Measurements from ENCODE around the gene PRKCE. TPM values are rescaled to one million over a fixed set of nuclear protein-coding genes. Genes with fewer than 3 reads are reported as not detected.

The PRKCE gene
- total RNA-seq, 2 experiments from 2014 or later: 24.9 to 26.2 TPM

- H3K9me3 ChIP-seq (ENCODE audit: control insufficient read depth in 1 of 2, insufficient read depth in 1 of 2, low read length in 2 of 2): peaks cover 0 to 9% of the 10 kb centered on the region in 2 experiments
- ChIA-PET CTCF (no interaction called here), POLR2A (no interaction called here)
- no peaks in the 10 kb centered on the region for H3K36me3 ChIP-seq (ENCODE audit: insufficient read depth, low read length)
- Mint-ChIP-seq H3K9me3 (peaks cover 6% of the 10 kb centered on the region), H3K36me3 (ENCODE audit: low read depth) (peaks cover 28% of the 10 kb centered on the region), H3K4me1 (ENCODE audit: low read depth) (no peaks in the 10 kb centered on the region), H3K4me3 (no peak overlapping the region), H3K27ac (no peak overlapping the region), H3K27me3 (no peaks in the 10 kb centered on the region)
- no peaks in the 10 kb centered on the region for H3K4me1 ChIP-seq (ENCODE audit: insufficient read depth, low read length)
- no peak overlapping the region for H3K4me3 ChIP-seq (ENCODE audit: low read length)
- H3K27ac ChIP-seq (ENCODE audit: low read depth in 1 of 2, low read length in 2 of 2): no peak overlapping the region
- TF ChIP-seq CTCF (IDR thresholded peaks at IDR 0.05): no peak
- no peak for DNase-seq
- ATAC-seq (ENCODE audit: poor library complexity): no peak
- no peaks in the 10 kb centered on the region for H3K27me3 ChIP-seq (ENCODE audit: control insufficient read depth in 1 of 2, insufficient read depth in 2 of 2, low read length in 2 of 2)
- intact Hi-C loops (cut with DNase I, micrococcal nuclease): no loop called here
Observed at GRCh38 chr2:45707661-45708060, 56.2 kb downstream of the PRKCE start.

GRCh38 chr2:45708501-45708900 is 57.0 kb downstream of the PRKCE start:
- DNase-seq (no peak), ATAC-seq (ENCODE audit: poor library complexity) (no peak)
- Histone ChIP-seq H3K4me3 (ENCODE audit: low read length) (no peak overlapping the region), H3K9me3 (ENCODE audit: control insufficient read depth in 1 of 2, insufficient read depth in 1 of 2, low read length in 2 of 2) (peaks cover 0 to 9% of the 10 kb centered on the region in 2 experiments), H3K27ac (ENCODE audit: low read depth in 1 of 2, low read length in 2 of 2) (no peak overlapping the region), H3K36me3 (ENCODE audit: insufficient read depth, low read length) (no peaks in the 10 kb centered on the region), H3K4me1 (ENCODE audit: insufficient read depth, low read length) (no peaks in the 10 kb centered on the region), H3K27me3 (ENCODE audit: control insufficient read depth in 1 of 2, insufficient read depth in 2 of 2, low read length in 2 of 2) (no peaks in the 10 kb centered on the region)
- intact Hi-C loops (cut with DNase I, micrococcal nuclease): no loop called here
- Mint-ChIP-seq H3K27ac (no peak overlapping the region), H3K9me3 (peaks cover 6% of the 10 kb centered on the region), H3K27me3 (no peaks in the 10 kb centered on the region), H3K4me1 (ENCODE audit: low read depth) (no peaks in the 10 kb centered on the region), H3K4me3 (no peak overlapping the region), H3K36me3 (ENCODE audit: low read depth) (peaks cover 28% of the 10 kb centered on the region)
- ChIA-PET CTCF (no interaction called here), POLR2A (no interaction called here)
- TF ChIP-seq CTCF (IDR thresholded peaks at IDR 0.05): no peak

GRCh38 chr2:45709137-45709536 is 57.7 kb downstream of the PRKCE start:
- CTCF ChIA-PET: no interaction called here
- DNase-seq (no peak), ATAC-seq (ENCODE audit: poor library complexity) (no peak)
- Histone ChIP-seq H3K36me3 (ENCODE audit: insufficient read depth, low read length) (no peaks in the 10 kb centered on the region), H3K4me1 (ENCODE audit: insufficient read depth, low read length) (no peaks in the 10 kb centered on the region), H3K4me3 (ENCODE audit: low read length) (no peak overlapping the region), H3K27me3 (ENCODE audit: control insufficient read depth in 1 of 2, insufficient read depth in 2 of 2, low read length in 2 of 2) (no peaks in the 10 kb centered on the region), H3K27ac (ENCODE audit: low read depth in 1 of 2, low read length in 2 of 2) (no peak overlapping the region), H3K9me3 (ENCODE audit: control insufficient read depth in 1 of 2, insufficient read depth in 1 of 2, low read length in 2 of 2) (peaks cover 0 to 9% of the 10 kb centered on the region in 2 experiments)
- peaks cover 28% of the 10 kb centered on the region for H3K36me3 Mint-ChIP-seq (ENCODE audit: low read depth)
- no peak overlapping the region for H3K27ac Mint-ChIP-seq
- no peaks in the 10 kb centered on the region for H3K27me3 Mint-ChIP-seq
- POLR2A ChIA-PET: no interaction called here
- H3K4me1 Mint-ChIP-seq (ENCODE audit: low read depth): no peaks in the 10 kb centered on the region
- intact Hi-C loops (cut with DNase I, micrococcal nuclease): no loop called here
- peaks cover 6% of the 10 kb centered on the region for H3K9me3 Mint-ChIP-seq
- no peak overlapping the region for H3K4me3 Mint-ChIP-seq
- no peak for TF ChIP-seq CTCF (IDR thresholded peaks at IDR 0.05)
